GM12891 (cell line): Measurements from ENCODE around the gene DMXL1.

Source experiments
- PAX5 ChIP-seq: IDR thresholded peaks from 2 replicates; pipeline ENCODE4 v1.6.1; 2011; ENCODE audit warnings: low read length, moderate library complexity, mild to moderate bottlenecking; ENCODE audit not compliant: insufficient read depth, severe bottlenecking
- POLR2A ChIP-seq: IDR thresholded peaks from 2 replicates; pipeline ENCODE4 v1.6.1; 2011; ENCODE audit warnings: low read depth, low read length, control low read depth
- POLR2AphosphoS5 ChIP-seq: IDR thresholded peaks from 2 replicates; pipeline ENCODE4 v1.6.1; 2011; ENCODE audit warnings: low read depth, low read length, control low read depth
- POU2F2 ChIP-seq: IDR thresholded peaks from 2 replicates; pipeline ENCODE4 v1.6.1; 2011; ENCODE audit warnings: low read depth, mild to moderate bottlenecking, control low read depth, low read length, moderate library complexity
- SPI1 ChIP-seq: IDR thresholded peaks from 2 replicates; pipeline ENCODE4 v1.6.1; 2011; ENCODE audit warnings: low read depth, low read length, control low read depth
- TAF1 ChIP-seq: IDR thresholded peaks from 2 replicates; pipeline ENCODE4 v1.6.1; 2011; ENCODE audit warnings: low read depth, low read length, control low read depth

GRCh38 chr5:119072496-119072895, 1.6 kb downstream of the DMXL1 start:
- TF ChIP-seq POLR2A (no peak), TAF1 (no peak), POLR2AphosphoS5 (no peak), SPI1 (no peak), PAX5 (no peak), POU2F2 (no peak)
